ENCODE data around the gene GTF3C1. TPM values are rescaled to one million over a fixed set of nuclear protein-coding genes. Genes with fewer than 3 reads are reported as not detected.
A peak's percentile ranks its signal among the peaks of the same experiment; 100 is the strongest.

Gene GTF3C1
- total and polyA plus RNA-seq, 2 of the 8 experiments (the other 6 are each of a cell fraction or from before 2014, with no cell fraction given), result 89.3 to 126 TPM

DNA sequence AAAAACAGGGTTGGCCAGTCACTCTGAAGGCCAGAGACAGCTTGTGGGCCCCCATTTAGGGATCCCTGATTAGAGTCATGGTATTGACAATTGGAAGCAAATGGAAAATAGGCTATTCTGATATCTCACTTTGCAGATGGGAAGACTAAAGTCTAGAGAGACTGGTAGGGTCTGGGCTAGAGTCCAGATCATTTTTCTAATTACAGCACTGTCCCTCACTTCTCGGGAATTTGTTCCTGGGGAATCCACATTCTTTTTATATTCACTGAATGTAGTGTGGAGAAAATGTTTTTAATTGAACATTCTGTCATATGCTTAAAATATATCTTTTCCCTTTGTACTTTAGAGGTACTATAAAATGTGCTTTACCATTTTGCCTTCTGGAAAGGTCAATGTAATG is 1.3 kb upstream of the GTF3C1 start:
- Histone ChIP-seq H3K9me3 (ENCODE audit: insufficient read depth in 2 of 2, low read depth in 1 of 2, low read length in 1 of 2) (no peaks in the 10 kb centered on the region), H2BK20ac (ENCODE audit: low read length) (no peak overlapping the region), H3K4me3 (ENCODE audit: extremely low read depth in 1 of 4, insufficient read depth in 2 of 4, low read depth in 3 of 4, low read length in 4 of 4) (peak overlapping the region; percentile 90 to 100 (median 100); a peak in 5 of 8 replicates), H2AFZ (ENCODE audit: low read length) (no peak overlapping the region), H3K56ac (replicated peaks; ENCODE audit: insufficient read length, low read depth, low read length) (no peak overlapping the region), H2BK120ac (replicated peaks; ENCODE audit: low read depth, low read length) (no peak overlapping the region), H3K79me2 (ENCODE audit: control insufficient read depth in 1 of 2, insufficient read depth in 2 of 2, low read length in 2 of 2) (peaks cover 25 to 41% of the 10 kb centered on the region in 2 experiments), H2BK15ac (ENCODE audit: low read length) (no peak overlapping the region), H3K18ac (ENCODE audit: extremely low read depth, low read length) (no peak overlapping the region), H3K23ac (ENCODE audit: insufficient read length) (no peak overlapping the region), H2BK5ac (ENCODE audit: low read depth, low read length) (no peak overlapping the region), H3K9ac (replicated peaks in 1 of 4; ENCODE audit: extremely low read depth in 1 of 4, low read depth in 3 of 4, low read length in 3 of 4) (no peak overlapping the region; a peak in 2 of 7 replicates), H3K27ac (ENCODE audit: low read depth, low read length) (no peak overlapping the region), H3K23me2 (ENCODE audit: low read depth, low read length) (peaks cover 5% of the 10 kb centered on the region; the same call in 1 of the 2 replicates), H2AK5ac (ENCODE audit: low read depth, low read length) (no peak overlapping the region), H3K4me1 (replicated peaks in 1 of 4; ENCODE audit: control insufficient read depth in 3 of 4, insufficient read depth in 4 of 4, low read length in 3 of 4) (peaks cover 0 to 5% (median 3%) of the 10 kb centered on the region in 4 experiments; a peak in 3 of 7 replicates), H3K4ac (replicated peaks; ENCODE audit: insufficient read length, low read depth, low read length) (no peak overlapping the region), H3K36me3 (ENCODE audit: control insufficient read depth in 2 of 4, insufficient read depth in 4 of 4, low read length in 3 of 4) (no peaks in the 10 kb centered on the region; a peak in 3 of 8 replicates), H4K91ac (replicated peaks; ENCODE audit: insufficient read length, low read length) (no peak overlapping the region), H4K8ac (ENCODE audit: extremely low read depth, insufficient read depth, low read length) (no peak overlapping the region), H3K14ac (ENCODE audit: insufficient read length) (no peak overlapping the region), H3K4me2 (ENCODE audit: insufficient read depth in 1 of 2, low read depth in 2 of 2, low read length in 2 of 2) (peak overlapping the region; percentile 83 to 88), H4K20me1 (replicated peaks in 1 of 2; ENCODE audit: control insufficient read depth in 1 of 2, insufficient read depth in 2 of 2, low read length in 2 of 2) (peaks cover 4 to 10% of the 10 kb centered on the region in 2 experiments), H3K27me3 (replicated peaks in 1 of 4; ENCODE audit: control insufficient read depth in 3 of 4, extremely low read depth in 1 of 4, insufficient read depth in 3 of 4, low read length in 3 of 4) (no peaks in the 10 kb centered on the region), H3K79me1 (ENCODE audit: low read depth, low read length) (peaks cover 10% of the 10 kb centered on the region), H4K5ac (ENCODE audit: insufficient read length, low read depth, low read length) (no peak overlapping the region), H2BK12ac (ENCODE audit: low read depth, low read length) (no peak overlapping the region)
- no peak for FAIRE-seq
- CTCF ChIA-PET (ENCODE audit: partially characterized antibody), result interaction anchor here (0.9 to 3.5 kb wide), 3 partner anchors 13 to 88 kb away, joined by 3 to 18 read pairs (median 3); no protein-coding TSS in a partner anchor
- no peak for TF ChIP-seq RAD21 (IDR thresholded peaks at IDR 0.05 in 1 of 2, conservative IDR thresholded peaks at IDR 0.05 in 1 of 2; ENCODE audit: low read depth in 2 of 2, low read length in 2 of 2)
- no peak for TF ChIP-seq RBBP5 (IDR thresholded peaks at IDR 0.05; ENCODE audit: borderline replicate concordance, low read depth, low read length)
- no peak for TF ChIP-seq BRCA1 (IDR thresholded peaks at IDR 0.05; ENCODE audit: low read depth, low read length)
- no peak for TF ChIP-seq SP2 (IDR thresholded peaks at IDR 0.05; ENCODE audit: low read length)
- TF ChIP-seq KDM5A (IDR thresholded peaks at IDR 0.05; ENCODE audit: low read length), result no peak
- TF ChIP-seq NRF1 (IDR thresholded peaks at IDR 0.05; ENCODE audit: low read depth, low read length), result no peak
- no peak for TF ChIP-seq POU5F1 (IDR thresholded peaks at IDR 0.05; ENCODE audit: low read depth, low read length)
- POLR2A ChIA-PET (ENCODE audit: partially characterized antibody), result interaction anchor here (0.9 to 2.0 kb wide), 3 partner anchors 10 to 21 kb away, joined by 3 to 7 read pairs (median 4); no protein-coding TSS in a partner anchor
- WGBS, 2 experiments (ENCODE audit: extremely low coverage in 1 of 2, insufficient coverage in 1 of 2, insufficient read length in 1 of 2, insufficient replicate concordance in 2 of 2, low coverage in 1 of 2, low lambda C conversion rate in 2 of 2, missing lambda C conversion rate in 1 of 2), result 89% methylated on average over 1 of the region's 1 CpG; no CpG with 5 or more reads in 1 of the 2 experiments
- no peak for DNase-seq (ENCODE audit: low read depth in 1 of 2, low spot score in 2 of 2)
